Hepatic stellate cell (primary cell): ENCODE results near the gene H1-8.
"Not testable (repeated sequence)": the region's sequence is repeated elsewhere in the genome, so short reads cannot be mapped to it uniquely, and the experiment has no call there.

Source experiments
- DNase-seq: peaks from one replicate; pipeline ENCODE4 v3.0.0; 2011; ENCODE audit warnings: low spot score

Gene H1-8

GRCh38 chr3:129533406-129533805 is 9.6 kb upstream of the H1-8 start:
- DNase-seq = no peak

DNA sequence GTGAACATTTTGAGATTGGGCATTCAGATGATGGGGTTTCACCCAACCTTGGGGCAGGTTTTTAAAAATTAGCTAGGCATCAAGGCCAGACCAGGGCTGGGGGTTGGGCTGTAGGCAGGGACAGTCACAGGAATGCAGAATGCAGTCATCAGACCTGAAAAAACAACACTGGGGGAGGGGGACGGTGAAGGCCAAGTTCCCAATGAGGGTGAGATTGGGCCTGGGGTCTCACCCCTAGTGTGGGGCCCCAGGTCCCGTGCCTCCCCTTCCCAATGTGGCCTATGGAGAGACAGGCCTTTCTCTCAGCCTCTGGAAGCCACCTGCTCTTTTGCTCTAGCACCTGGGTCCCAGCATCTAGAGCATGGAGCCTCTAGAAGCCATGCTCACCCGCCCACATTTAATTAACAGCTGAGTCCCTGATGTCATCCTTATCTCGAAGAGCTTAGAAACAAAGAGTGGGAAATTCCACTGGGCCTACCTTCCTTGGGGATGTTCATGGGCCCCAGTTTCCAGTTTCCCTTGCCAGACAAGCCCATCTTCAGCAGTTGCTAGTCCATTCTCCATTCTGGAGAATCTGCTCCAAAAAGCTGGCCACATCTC is 8.4 kb upstream of the H1-8 start:
- no peak for DNase-seq

GRCh38 chr3:129535075-129535474 is 7.9 kb upstream of the H1-8 start:
- DNase-seq = no peak

GRCh38 chr3:129536374-129536667 is 6.7 kb upstream of the H1-8 start:
- no peak for DNase-seq

DNA sequence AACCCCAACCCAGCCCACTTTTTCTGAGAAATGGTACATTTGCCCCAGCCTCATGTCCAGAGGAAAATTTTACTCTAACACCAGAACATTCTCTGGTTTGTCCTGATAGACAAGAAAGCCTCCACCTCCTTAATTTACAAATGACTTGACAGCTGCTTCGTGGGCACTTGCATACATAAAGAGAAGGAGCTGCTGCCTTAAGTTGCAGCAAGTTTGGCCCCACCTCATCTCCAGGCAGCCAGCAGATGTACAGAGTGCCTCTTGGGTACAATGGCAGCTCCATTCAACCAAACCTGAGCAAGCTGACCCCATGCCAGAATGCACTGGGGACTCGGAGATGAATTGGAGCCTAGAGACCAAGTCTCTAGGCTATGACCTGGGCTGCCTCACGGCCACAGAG is 6.2 kb upstream of the H1-8 start:
- no peak for DNase-seq

DNA sequence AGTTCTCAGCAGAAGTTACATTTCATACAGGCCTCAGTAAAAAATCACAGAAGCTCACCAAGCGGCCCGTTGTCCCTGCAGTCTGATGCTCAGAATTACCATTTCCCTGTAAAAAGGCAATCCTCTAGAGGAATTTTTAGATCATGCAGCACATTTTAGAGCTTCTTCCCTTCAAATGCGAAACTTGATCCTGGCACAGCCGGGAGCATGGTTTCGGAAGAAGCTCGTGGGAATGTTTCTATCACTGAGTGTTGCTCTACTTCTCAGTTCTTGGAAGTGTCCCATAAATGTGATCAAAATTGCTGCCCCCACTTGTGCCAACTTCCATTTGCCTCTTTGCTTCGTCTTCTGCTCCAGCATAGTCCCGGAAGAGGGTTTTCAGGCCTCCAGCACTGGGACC is 3.8 kb upstream of the H1-8 start:
- no peak for DNase-seq

- no peak for DNase-seq
Measured at GRCh38 chr3:129540776-129541516, 2.0 kb upstream of the H1-8 start.

DNA sequence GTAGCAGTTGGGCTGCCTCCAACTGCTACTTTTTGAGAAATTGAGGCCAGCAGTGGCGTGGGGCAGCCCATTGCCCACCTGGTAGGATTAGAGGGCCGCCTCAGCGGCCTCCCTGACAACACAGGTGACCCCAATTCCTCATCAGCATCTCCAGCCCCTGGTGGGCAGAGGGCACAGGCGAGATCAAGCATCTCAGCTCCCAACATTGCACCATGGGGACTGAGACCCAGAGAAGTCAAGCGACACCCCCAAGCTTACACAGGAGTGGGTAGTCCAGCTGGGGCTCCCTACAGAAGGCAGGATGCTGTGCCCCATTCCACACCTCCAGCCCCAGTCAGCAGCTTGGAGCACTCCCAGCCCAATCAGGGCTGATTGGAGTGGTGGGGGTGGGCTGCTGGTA is 228 bp upstream of the H1-8 start:
- DNase-seq = no peak

- DNase-seq = no peak
Measured at GRCh38 chr3:129543999-129544398, 1.0 kb downstream of the H1-8 start.

- not testable (repeated sequence) for DNase-seq
Measured at GRCh38 chr3:129545951-129546350, 3.0 kb downstream of the H1-8 start.

DNA sequence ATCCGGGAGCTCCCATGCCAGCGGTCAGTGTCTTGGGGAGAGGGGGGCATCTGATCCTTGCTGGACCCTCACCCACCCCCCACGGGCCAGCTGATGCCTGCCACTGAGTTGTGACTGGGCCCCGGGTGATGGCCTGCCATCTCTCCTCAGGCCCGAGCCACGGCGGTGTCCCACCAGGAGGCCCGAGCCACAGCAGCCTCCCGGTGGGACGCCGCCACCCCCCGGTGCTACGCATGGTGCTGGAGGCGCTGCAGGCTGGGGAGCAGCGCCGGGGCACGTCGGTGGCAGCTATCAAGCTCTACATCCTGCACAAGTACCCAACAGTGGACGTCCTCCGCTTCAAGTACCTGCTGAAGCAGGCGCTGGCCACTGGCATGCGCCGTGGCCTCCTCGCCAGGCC is 4.3 kb downstream of the H1-8 start:
- DNase-seq = no peak

GRCh38 chr3:129548104-129548965 is 5.4 kb downstream of the H1-8 start:
- no peak for DNase-seq

- DNase-seq = peak; percentile 76
Measured at GRCh38 chr3:129549006-129549800, 6.2 kb downstream of the H1-8 start.

DNA sequence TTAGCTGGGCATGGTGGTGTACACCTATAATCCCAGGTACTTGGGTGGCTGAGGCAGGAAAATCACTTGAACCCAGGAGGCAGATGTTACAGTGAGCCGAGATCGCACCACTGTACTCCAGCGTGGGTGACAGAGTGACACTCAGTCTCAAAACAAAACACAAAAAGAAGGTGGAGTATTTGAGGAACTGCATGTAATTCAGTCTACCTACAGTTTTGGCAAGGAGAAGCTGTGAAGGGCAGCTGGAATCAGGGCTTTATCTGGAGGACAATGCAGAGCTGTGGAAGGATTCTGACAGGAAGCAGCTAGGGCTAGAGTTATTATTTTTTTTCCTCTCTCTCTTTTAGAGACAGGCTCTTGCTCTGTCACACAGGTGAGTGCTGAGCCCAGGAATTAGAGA is 6.8 kb downstream of the H1-8 start:
- no peak for DNase-seq

DNA sequence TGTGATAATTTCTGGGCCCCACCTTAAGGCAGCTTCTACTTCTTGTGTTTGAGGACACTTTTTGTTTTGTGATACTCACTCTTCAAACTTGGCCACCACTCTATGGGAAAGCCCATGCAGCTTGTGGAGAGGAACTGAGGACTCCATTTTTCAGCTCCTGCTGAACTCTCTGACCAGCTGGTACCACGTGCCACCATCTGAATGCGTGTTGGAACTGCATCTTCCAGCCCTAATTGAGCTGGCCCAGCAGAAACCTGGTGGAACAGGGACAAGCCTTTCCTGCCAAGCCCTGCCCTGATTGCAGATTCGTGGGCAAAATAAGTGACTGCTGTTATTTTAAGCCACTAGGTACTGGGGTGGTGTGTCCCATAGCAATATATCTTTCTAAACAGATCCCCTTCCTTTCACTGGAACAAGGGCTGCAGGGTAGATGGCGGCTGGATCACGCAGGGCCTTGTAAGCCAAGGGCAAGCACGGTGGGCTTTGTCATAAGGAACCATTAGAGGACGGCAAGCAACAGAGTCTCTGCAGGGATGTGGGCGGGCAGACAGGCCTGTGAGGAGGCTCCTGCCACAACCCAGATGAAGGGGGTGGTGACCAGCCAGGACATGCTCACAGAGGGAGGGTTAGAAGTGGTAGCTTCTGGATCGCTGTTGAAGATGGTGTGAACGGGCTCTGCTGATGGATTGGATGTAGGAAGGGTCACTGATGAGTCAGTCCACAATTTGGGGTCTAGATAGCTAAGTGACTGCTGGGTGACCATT is 9.5 kb downstream of the H1-8 start:
- DNase-seq = no peak

GRCh38 chr3:129553171-129553570 is 10.2 kb downstream of the H1-8 start:
- no peak for DNase-seq

- no peak for DNase-seq
Measured at GRCh38 chr3:129553719-129554118, 10.7 kb downstream of the H1-8 start.

- DNase-seq = no peak
Measured at GRCh38 chr3:129554356-129555152, 11.6 kb downstream of the H1-8 start.

- no peak for DNase-seq
Measured at GRCh38 chr3:129555153-129555550, 12.2 kb downstream of the H1-8 start.

- DNase-seq = no peak
Measured at GRCh38 chr3:129555616-129556357, 12.8 kb downstream of the H1-8 start.
